Gastrocnemius medialis (tissue), 4 donors: ENCODE data around the gene TMEM132A.

Experiments
- POLR2A ChIP-seq, 2 donors: fragments of 450-650 bp; IDR thresholded peaks; one replicate each; pipeline ENCODE4 v1.6.1; 2017; ENCODE audit warnings: antibody characterized with exemption in 2 of 2, mild to moderate bottlenecking in 2 of 2, moderate library complexity in 2 of 2
- TF ChIP-seq, protein P1 (sequence below), 5 experiments: fragments of 450-650 bp in 3 of 5; fragments of 200-600 bp in 2 of 5; sonication (generic) in 2 of 5; IDR thresholded peaks in 4 of 5; conservative IDR thresholded peaks in 1 of 5; 1 replicate in 4 of 5; 2 replicates in 1 of 5; pipeline ENCODE4 v1.5.1; 2016 to 2019; ENCODE audit warnings: antibody characterized with exemption in 5 of 5, mild to moderate bottlenecking in 3 of 5, moderate library complexity in 3 of 5

DNA sequence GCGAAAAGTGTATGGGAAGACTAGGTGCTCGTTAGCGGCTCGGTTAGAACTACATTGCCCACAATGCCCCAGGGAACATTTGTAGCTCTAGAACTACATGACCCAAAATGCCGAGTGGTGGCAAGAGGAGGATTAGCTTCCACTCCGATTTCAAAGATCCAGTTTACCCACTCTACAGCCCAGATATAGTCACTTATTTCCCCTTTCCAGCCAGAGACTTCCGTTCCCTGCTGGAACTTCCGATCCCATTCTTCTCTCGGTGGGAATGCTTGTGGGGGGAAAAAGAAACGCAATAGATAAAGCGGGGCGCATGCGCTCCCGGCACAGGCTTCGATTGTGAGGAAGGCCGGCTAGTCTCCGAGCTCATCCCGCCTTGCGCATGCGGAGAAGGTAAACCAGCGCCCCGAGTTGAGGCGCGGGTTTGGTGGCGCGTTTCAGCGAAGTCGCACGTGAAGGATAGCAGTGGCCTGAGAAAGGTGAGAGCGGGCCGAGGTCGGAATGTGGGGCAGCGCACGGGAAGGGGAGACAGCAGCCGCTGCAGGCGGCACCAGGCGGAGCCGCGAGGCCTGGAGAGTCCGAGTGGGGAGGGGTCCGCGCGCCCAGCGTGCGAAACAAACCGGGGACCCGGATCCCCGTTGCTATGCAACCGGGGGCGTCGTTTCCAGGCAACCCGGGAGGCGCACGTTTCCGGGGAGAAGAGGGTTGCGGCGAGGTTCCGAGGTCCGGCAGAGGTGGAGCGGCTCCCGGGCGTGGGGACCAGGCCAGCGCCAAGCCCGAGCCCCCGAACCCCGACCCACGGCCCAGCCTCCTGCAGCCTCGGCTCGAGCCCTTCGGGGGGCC, 10.2 kb upstream of the TMEM132A start, which contains the start of gene TMEM109:
- TF ChIP-seq POLR2A (IDR thresholded peaks at IDR 0.05), result peak in 1 of 2 donors; percentile 68
- TF ChIP-seq, protein P1, sequence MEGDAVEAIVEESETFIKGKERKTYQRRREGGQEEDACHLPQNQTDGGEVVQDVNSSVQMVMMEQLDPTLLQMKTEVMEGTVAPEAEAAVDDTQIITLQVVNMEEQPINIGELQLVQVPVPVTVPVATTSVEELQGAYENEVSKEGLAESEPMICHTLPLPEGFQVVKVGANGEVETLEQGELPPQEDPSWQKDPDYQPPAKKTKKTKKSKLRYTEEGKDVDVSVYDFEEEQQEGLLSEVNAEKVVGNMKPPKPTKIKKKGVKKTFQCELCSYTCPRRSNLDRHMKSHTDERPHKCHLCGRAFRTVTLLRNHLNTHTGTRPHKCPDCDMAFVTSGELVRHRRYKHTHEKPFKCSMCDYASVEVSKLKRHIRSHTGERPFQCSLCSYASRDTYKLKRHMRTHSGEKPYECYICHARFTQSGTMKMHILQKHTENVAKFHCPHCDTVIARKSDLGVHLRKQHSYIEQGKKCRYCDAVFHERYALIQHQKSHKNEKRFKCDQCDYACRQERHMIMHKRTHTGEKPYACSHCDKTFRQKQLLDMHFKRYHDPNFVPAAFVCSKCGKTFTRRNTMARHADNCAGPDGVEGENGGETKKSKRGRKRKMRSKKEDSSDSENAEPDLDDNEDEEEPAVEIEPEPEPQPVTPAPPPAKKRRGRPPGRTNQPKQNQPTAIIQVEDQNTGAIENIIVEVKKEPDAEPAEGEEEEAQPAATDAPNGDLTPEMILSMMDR (IDR thresholded peaks at IDR 0.05 in 4 of 5, conservative IDR thresholded peaks at IDR 0.05 in 1 of 5), result no peak
